T-helper 17 cell (primary cell): ENCODE measurements around the gene NHERF2. TPM values are rescaled to one million over a fixed set of nuclear protein-coding genes. Genes with fewer than 3 reads are reported as not detected.

Source experiments
- ATAC-seq: fragments of 150-1000 bp; cut with Tn5 transposase; 2 replicates; pipeline ENCODE4 v1.10.0; 2021; ENCODE audit warnings: mild to moderate bottlenecking, moderate library complexity
- DNase-seq, 3 donors: peaks; one replicate each; pipeline versions ENCODE4 v3.0.0 to v3.0.0-alpha.2; 2020 to 2021
- H3K9me3 ChIP-seq: one replicate; pipeline ENCODE4 v1.7.0; 2013; ENCODE audit warnings: low read length, mild to moderate bottlenecking; ENCODE audit not compliant: control insufficient read depth, poor library complexity, severe bottlenecking
- H3K27ac Mint-ChIP-seq: one replicate; pipeline ENCODE4 v1.8.0; 2022; ENCODE audit warnings: mild to moderate bottlenecking, moderate library complexity, mixed read lengths
- H3K27me3 Mint-ChIP-seq: one replicate; pipeline ENCODE4 v1.8.0; 2022; ENCODE audit warnings: mixed read lengths
- H3K36me3 Mint-ChIP-seq: one replicate; pipeline ENCODE4 v1.8.0; 2022; ENCODE audit warnings: low read depth, mixed read lengths
- H3K4me1 Mint-ChIP-seq: one replicate; pipeline ENCODE4 v1.8.0; 2022; ENCODE audit warnings: mild to moderate bottlenecking, mixed read lengths
- H3K4me3 Mint-ChIP-seq: one replicate; pipeline ENCODE4 v1.8.0; 2022; ENCODE audit warnings: mild to moderate bottlenecking, moderate library complexity, mixed read lengths
- total RNA-seq, 4 donors: library from RNA in 2 of 4; stranded (reverse) in 2 of 4; gene quantifications; one replicate each; pipeline ENCODE4 v1.2.3 and lab custom pipeline; 2022 to 2026

NHERF2 gene
- total RNA-seq, 2 donors from 2014 or later: 2.2 to 3.9 TPM

GRCh38 chr16:2048116-2048543, 21.4 kb downstream of the NHERF2 start:
- Mint-ChIP-seq H3K4me3 (peak overlapping the region; percentile 92), H3K27ac (peak overlapping the region; percentile 69), H3K4me1 (peaks cover 12% of the 10 kb centered on the region), H3K36me3 (no peaks in the 10 kb centered on the region), H3K27me3 (no peaks in the 10 kb centered on the region)
- ATAC-seq (no peak), DNase-seq (peak in 1 of 3 donors; percentile 18)
- no peaks in the 10 kb centered on the region for H3K9me3 ChIP-seq

GRCh38 chr16:2053211-2053610, 26.5 kb downstream of the NHERF2 start:
- Mint-ChIP-seq H3K4me1 (peaks cover 9% of the 10 kb centered on the region), H3K27ac (no peak overlapping the region), H3K4me3 (no peak overlapping the region), H3K36me3 (no peaks in the 10 kb centered on the region), H3K27me3 (no peaks in the 10 kb centered on the region)
- ATAC-seq (no peak), DNase-seq (no peak)
- H3K9me3 ChIP-seq: no peaks in the 10 kb centered on the region

- no peaks in the 10 kb centered on the region for H3K27me3 Mint-ChIP-seq
- H3K4me1 Mint-ChIP-seq: peaks cover 6% of the 10 kb centered on the region
- no peaks in the 10 kb centered on the region for H3K9me3 ChIP-seq
- ATAC-seq: no peak
- H3K4me3 Mint-ChIP-seq: no peak overlapping the region
- DNase-seq: no peak
- H3K36me3 Mint-ChIP-seq: no peaks in the 10 kb centered on the region
- H3K27ac Mint-ChIP-seq: no peak overlapping the region
These were observed 27.2 kb downstream of the NHERF2 start for GRCh38 chr16:2053897-2054296.

DNA sequence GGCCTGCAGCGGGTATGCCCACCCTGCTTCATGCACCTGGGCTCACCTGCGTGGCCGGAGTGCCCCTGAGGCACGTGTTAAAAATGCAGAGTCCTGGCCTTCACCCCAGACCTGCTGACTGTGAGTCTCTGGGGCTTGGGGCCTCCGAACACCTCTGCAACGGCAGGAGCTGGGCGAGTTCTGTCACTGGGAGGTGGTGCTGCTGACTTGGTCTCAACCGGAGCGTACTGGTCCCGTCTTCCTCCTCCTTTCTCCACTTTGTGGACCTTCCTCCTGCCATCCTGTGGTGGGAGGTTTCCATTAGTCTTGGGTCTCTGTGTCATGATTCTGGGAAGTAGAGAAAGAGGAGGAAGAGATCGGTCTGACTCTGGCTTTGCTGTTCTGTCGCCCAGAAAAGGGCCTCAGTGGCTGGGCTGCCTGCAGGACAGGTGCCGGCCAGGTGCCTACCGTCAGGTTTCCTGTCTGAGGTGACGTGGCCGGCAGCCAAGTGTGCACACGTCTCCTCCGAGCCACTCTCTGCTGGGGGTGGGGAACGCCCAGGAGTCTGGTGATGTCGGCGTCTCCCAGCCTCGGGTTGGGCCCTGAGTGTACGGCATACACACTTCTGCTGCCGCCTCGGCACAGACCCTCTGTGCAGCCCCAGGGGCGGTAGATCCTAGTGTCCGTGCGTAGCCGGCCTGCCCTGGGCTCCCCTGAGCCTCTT, 28.0 kb downstream of the NHERF2 start:
- Mint-ChIP-seq H3K27ac (no peak overlapping the region), H3K4me3 (no peak overlapping the region), H3K4me1 (peaks cover 6% of the 10 kb centered on the region), H3K36me3 (no peaks in the 10 kb centered on the region), H3K27me3 (no peaks in the 10 kb centered on the region)
- H3K9me3 ChIP-seq: no peaks in the 10 kb centered on the region
- ATAC-seq (no peak), DNase-seq (no peak)

- no peaks in the 10 kb centered on the region for H3K36me3 Mint-ChIP-seq
These were observed 29.4 kb downstream of the NHERF2 start for GRCh38 chr16:2056077-2056476.

GRCh38 chr16:2056681-2057407, 30.1 kb downstream of the NHERF2 start:
- DNase-seq (no peak), ATAC-seq (no peak)
- no peaks in the 10 kb centered on the region for H3K36me3 Mint-ChIP-seq
- peaks cover 6% of the 10 kb centered on the region for H3K4me1 Mint-ChIP-seq
- no peaks in the 10 kb centered on the region for H3K27me3 Mint-ChIP-seq
- H3K4me3 Mint-ChIP-seq: no peak overlapping the region
- H3K27ac Mint-ChIP-seq: no peak overlapping the region
- no peaks in the 10 kb centered on the region for H3K9me3 ChIP-seq

More at GRCh38 chr16:2056077-2056476, 29.4 kb downstream of the NHERF2 start:
- peak overlapping the region; percentile 19 for H3K4me3 Mint-ChIP-seq
- peak overlapping the region; percentile 39 for H3K27ac Mint-ChIP-seq
- no peaks in the 10 kb centered on the region for H3K9me3 ChIP-seq
- ATAC-seq (no peak), DNase-seq (no peak)
- no peaks in the 10 kb centered on the region for H3K27me3 Mint-ChIP-seq
- peaks cover 6% of the 10 kb centered on the region for H3K4me1 Mint-ChIP-seq

DNA sequence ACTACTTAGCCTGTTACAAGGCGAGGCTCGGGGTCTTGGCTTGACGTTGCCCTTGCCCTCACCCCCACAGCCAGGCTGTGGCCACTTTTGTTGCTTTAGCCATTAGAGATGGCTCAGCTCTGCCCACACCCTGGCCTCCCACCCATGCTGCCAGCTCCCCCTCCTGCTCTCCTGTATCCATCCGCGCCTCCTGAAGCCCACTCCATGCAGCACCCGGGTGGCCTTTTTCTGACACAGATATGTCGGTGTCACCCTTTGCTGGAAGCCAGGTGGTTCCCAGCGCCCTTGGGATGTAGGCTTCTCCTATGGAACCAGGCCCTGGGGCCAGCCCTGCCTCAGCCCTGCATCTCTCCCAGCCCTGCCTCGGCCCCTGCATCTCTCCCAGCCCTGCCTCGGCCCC, 30.7 kb downstream of the NHERF2 start:
- Mint-ChIP-seq H3K27ac (no peak overlapping the region), H3K36me3 (no peaks in the 10 kb centered on the region), H3K27me3 (no peaks in the 10 kb centered on the region), H3K4me1 (peaks cover 6% of the 10 kb centered on the region), H3K4me3 (no peak overlapping the region)
- DNase-seq: no peak
- ATAC-seq: no peak
- no peaks in the 10 kb centered on the region for H3K9me3 ChIP-seq

- Mint-ChIP-seq H3K27ac (no peak overlapping the region), H3K4me1 (peaks cover 4% of the 10 kb centered on the region), H3K36me3 (no peaks in the 10 kb centered on the region), H3K4me3 (no peak overlapping the region), H3K27me3 (no peaks in the 10 kb centered on the region)
- DNase-seq (no peak), ATAC-seq (no peak)
- no peaks in the 10 kb centered on the region for H3K9me3 ChIP-seq
These were observed 31.7 kb downstream of the NHERF2 start for GRCh38 chr16:2058420-2058819.

DNA sequence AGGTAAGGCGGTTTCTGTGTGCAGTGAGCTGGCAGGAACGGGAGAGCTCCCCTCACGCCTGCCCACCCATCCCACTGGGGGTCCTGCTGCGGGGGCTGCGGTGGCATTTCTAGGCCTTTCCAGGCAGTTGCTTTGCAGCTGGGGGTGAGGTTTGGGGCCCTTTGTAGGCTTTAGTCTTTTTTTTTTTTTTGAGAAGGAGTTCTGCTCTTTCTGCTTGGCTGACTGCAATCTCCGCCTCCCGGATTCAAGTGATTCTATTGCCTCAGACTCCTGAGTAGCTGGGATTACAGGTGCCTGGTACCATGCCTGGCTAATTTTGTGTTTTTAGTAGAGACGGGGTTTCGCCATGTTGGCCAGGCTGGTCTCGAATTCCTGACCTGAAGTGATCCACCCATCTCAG, 32.2 kb downstream of the NHERF2 start:
- Mint-ChIP-seq H3K4me3 (no peak overlapping the region), H3K27me3 (no peaks in the 10 kb centered on the region), H3K4me1 (peaks cover 4% of the 10 kb centered on the region), H3K27ac (no peak overlapping the region), H3K36me3 (peaks cover 2% of the 10 kb centered on the region)
- ATAC-seq (no peak), DNase-seq (no peak)
- H3K9me3 ChIP-seq: no peaks in the 10 kb centered on the region

DNA sequence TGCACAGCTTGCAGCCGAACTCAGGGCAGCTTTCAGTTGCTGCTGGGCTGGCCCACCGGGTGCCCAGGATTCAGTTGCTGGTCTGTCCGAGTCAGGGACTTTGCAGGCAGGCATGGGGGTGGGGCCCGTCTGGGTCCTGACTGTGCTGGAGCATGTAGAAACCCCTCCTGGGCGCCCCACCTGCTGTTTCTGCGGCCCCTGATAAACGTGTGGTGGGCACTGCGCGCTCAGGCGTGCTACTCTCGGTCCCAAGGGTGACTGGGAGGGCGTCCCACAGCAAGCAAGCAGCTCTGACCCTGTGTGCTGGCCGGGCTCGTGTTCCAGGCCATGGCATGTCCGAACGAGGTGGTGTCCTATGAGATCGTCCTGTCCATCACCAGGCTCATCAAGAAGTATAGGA, 33.6 kb downstream of the NHERF2 start:
- no peak overlapping the region for H3K27ac Mint-ChIP-seq
- H3K27me3 Mint-ChIP-seq: no peaks in the 10 kb centered on the region
- no peak overlapping the region for H3K4me3 Mint-ChIP-seq
- peaks cover 4% of the 10 kb centered on the region for H3K4me1 Mint-ChIP-seq
- ATAC-seq (no peak), DNase-seq (no peak)
- H3K9me3 ChIP-seq: no peaks in the 10 kb centered on the region
- peaks cover 2% of the 10 kb centered on the region for H3K36me3 Mint-ChIP-seq

- H3K9me3 ChIP-seq: no peaks in the 10 kb centered on the region
- no peak overlapping the region for H3K4me3 Mint-ChIP-seq
- peaks cover 2% of the 10 kb centered on the region for H3K4me1 Mint-ChIP-seq
- no peaks in the 10 kb centered on the region for H3K27me3 Mint-ChIP-seq
- no peak overlapping the region for H3K27ac Mint-ChIP-seq
- peaks cover 2% of the 10 kb centered on the region for H3K36me3 Mint-ChIP-seq
- ATAC-seq: no peak
- DNase-seq: no peak
These were observed 34.3 kb downstream of the NHERF2 start for GRCh38 chr16:2061023-2061422.

DNA sequence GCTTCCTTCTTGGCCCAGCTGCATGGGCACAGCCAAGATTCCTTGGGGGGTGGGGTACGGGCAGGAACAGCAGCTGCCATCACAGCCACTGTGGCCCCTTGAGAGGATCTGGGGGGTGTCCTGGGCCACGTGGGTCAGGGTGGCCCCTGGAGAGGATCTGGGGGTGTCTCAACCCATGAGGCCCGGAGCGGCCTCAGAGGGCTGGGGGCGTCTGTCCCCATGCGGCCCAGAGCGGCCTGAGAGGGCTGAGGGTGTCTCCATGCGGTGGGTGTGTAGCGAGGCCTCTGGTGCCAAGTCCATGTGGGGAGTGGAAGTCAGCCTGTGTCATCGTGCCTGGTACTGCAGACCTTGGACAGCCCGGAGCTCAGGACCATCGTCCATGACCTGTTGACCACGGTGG, 34.8 kb downstream of the NHERF2 start:
- H3K27ac Mint-ChIP-seq: no peak overlapping the region
- peaks cover 2% of the 10 kb centered on the region for H3K4me1 Mint-ChIP-seq
- no peaks in the 10 kb centered on the region for H3K9me3 ChIP-seq
- ATAC-seq: no peak
- H3K27me3 Mint-ChIP-seq: no peaks in the 10 kb centered on the region
- no peak overlapping the region for H3K4me3 Mint-ChIP-seq
- DNase-seq: no peak
- peaks cover 2% of the 10 kb centered on the region for H3K36me3 Mint-ChIP-seq

- no peak for DNase-seq
- Mint-ChIP-seq H3K4me1 (peaks cover 2% of the 10 kb centered on the region), H3K36me3 (peaks cover 2% of the 10 kb centered on the region), H3K27me3 (no peaks in the 10 kb centered on the region), H3K27ac (no peak overlapping the region), H3K4me3 (no peak overlapping the region)
- no peak for ATAC-seq
- no peaks in the 10 kb centered on the region for H3K9me3 ChIP-seq
These were observed 36.1 kb downstream of the NHERF2 start for GRCh38 chr16:2062801-2063200.

DNA sequence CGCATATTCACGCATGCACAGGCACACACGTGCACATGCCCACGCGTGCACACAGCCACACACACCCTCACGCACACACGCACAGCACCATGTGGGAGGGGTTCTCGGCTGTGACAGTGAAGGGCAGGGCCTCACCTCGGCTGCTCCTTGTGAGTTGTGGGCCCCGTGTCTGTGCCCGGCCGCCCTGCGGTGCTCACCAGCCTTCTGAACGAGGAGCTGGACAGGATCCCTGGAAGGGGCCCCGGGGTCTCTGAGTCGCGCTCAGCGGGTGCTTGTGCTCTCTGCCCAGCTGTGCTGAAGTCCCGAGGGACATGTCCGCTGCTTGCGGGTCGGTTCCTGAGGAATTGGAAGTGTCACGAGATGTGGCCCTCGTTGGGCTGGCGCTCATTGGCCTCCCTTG, 37.2 kb downstream of the NHERF2 start:
- Mint-ChIP-seq H3K27me3 (no peaks in the 10 kb centered on the region), H3K36me3 (peaks cover 2% of the 10 kb centered on the region), H3K27ac (no peak overlapping the region), H3K4me1 (no peaks in the 10 kb centered on the region), H3K4me3 (no peak overlapping the region)
- no peak for DNase-seq
- H3K9me3 ChIP-seq: no peaks in the 10 kb centered on the region
- ATAC-seq: no peak
